Chondrocyte (in vitro differentiated cells): ENCODE results near the gene KIAA1328. TPM values are rescaled to one million over a fixed set of nuclear protein-coding genes. Genes with fewer than 3 reads are reported as not detected.

Source experiments
- DNase-seq: peaks from one replicate; pipeline ENCODE4 v3.0.0; 2021; ENCODE audit warnings: mixed read lengths, low spot score
- H3K27ac Mint-ChIP-seq: one replicate; pipeline ENCODE4 v1.8.0; 2021; ENCODE audit warnings: mild to moderate bottlenecking, moderate library complexity, mixed read lengths; ENCODE audit not compliant: unreplicated experiment
- H3K27me3 Mint-ChIP-seq: 2 replicates; pipeline ENCODE4 v1.8.0; 2021; ENCODE audit warnings: low read depth, mixed read lengths
- H3K36me3 Mint-ChIP-seq: 2 replicates; pipeline ENCODE4 v1.8.0; 2021; ENCODE audit warnings: low read depth, mixed read lengths
- H3K4me1 Mint-ChIP-seq: 2 replicates; pipeline ENCODE4 v1.8.0; 2021; ENCODE audit warnings: low read depth, mild to moderate bottlenecking, mixed read lengths
- H3K4me3 Mint-ChIP-seq: one replicate; pipeline ENCODE4 v1.8.0; 2021; ENCODE audit warnings: mild to moderate bottlenecking, moderate library complexity, mixed read lengths; ENCODE audit not compliant: unreplicated experiment
- H3K9me3 Mint-ChIP-seq: 2 replicates; pipeline ENCODE4 v1.8.0; 2021; ENCODE audit warnings: low read depth, mixed read lengths
- CTCF ChIP-seq: fragments of 200-600 bp; sonication (generic); IDR thresholded peaks from 2 replicates; pipeline ENCODE4 v1.5.0; 2021; ENCODE audit warnings: antibody characterized with exemption, mild to moderate bottlenecking, moderate library complexity
- total RNA-seq: library from RNA; stranded (reverse); gene quantifications from 3 replicates; pipeline ENCODE4 v1.2.1, GENCODE V29; 2021

The KIAA1328 gene
- total RNA-seq, 1 donor from 2014 or later = 6.3 TPM

DNA sequence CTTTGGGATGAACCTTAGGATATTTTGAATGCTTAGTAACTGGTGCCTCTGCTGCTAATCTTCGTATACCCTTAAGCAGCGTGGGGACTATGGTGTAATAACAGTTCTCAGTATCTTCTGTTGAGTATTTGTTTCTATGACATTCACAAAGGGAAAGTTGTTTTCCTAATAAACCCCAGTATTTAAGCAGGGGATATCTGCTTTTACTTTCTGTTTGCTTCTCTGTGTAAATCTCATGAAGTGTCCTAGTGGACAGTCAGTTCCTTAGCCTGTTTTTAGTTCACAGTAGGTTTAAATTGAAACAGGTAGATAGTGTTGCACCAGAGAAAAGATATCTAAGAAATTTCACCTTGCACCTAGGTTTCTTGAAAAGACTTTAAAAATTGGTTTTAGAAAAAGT is 14.9 kb downstream of the KIAA1328 start:
- DNase-seq = no peak
- peaks cover 2% of the 10 kb centered on the region for H3K9me3 Mint-ChIP-seq
- H3K4me1 Mint-ChIP-seq = no peaks in the 10 kb centered on the region
- H3K27me3 Mint-ChIP-seq = no peaks in the 10 kb centered on the region
- peaks cover 10% of the 10 kb centered on the region for H3K36me3 Mint-ChIP-seq
- no peak overlapping the region for H3K27ac Mint-ChIP-seq
- TF ChIP-seq CTCF = no peak
- no peak overlapping the region for H3K4me3 Mint-ChIP-seq

- H3K4me3 Mint-ChIP-seq = no peak overlapping the region
- no peak overlapping the region for H3K27ac Mint-ChIP-seq
- no peaks in the 10 kb centered on the region for H3K27me3 Mint-ChIP-seq
- H3K9me3 Mint-ChIP-seq = peaks cover 12% of the 10 kb centered on the region
- peaks cover 13% of the 10 kb centered on the region for H3K4me1 Mint-ChIP-seq
- DNase-seq = no peak
- peaks cover 10% of the 10 kb centered on the region for H3K36me3 Mint-ChIP-seq
- no peak for TF ChIP-seq CTCF
These were observed 19.7 kb downstream of the KIAA1328 start for GRCh38 chr18:36848609-36849008.

- peak overlapping the region; percentile 27 for H3K27ac Mint-ChIP-seq
- no peaks in the 10 kb centered on the region for H3K27me3 Mint-ChIP-seq
- peaks cover 13% of the 10 kb centered on the region for H3K4me1 Mint-ChIP-seq
- H3K4me3 Mint-ChIP-seq = no peak overlapping the region
- H3K36me3 Mint-ChIP-seq = peaks cover 10% of the 10 kb centered on the region
- peaks cover 12% of the 10 kb centered on the region for H3K9me3 Mint-ChIP-seq
- TF ChIP-seq CTCF = no peak
- no peak for DNase-seq
These were observed 20.5 kb downstream of the KIAA1328 start for GRCh38 chr18:36849288-36850006.

DNA sequence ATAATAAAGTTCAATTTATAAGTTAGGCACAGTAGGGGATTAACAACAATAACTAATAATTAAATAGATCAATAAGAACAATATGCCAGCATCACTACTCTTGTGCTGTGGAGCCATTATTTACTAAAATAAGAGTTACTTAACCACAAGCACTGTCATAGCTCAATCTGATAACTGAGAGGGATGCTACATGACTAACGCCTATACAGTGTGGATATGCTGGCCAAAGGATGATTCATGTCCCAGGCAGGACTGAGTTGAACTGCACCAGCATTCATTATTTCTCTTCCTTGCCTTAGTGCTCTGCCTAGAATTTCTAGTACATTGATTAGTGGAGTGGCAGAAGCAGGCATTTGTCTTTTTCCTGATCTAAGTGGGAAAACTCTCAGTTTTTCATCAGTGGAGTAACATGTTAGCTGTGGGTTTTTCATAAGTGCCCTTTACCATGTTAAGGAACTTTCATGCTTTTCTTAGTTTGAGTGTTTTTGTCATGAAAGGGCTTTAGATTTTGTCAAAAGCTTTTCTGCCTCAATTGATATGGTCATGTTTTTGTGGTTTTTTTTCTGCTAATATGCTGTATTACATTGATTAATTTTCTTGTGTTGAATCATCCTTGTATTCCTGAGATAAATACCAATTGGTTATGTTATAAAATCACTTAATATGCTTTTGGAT is 21.7 kb downstream of the KIAA1328 start:
- no peak overlapping the region for H3K27ac Mint-ChIP-seq
- no peaks in the 10 kb centered on the region for H3K27me3 Mint-ChIP-seq
- no peak for TF ChIP-seq CTCF
- H3K9me3 Mint-ChIP-seq = peaks cover 12% of the 10 kb centered on the region
- DNase-seq = no peak
- H3K4me1 Mint-ChIP-seq = peaks cover 13% of the 10 kb centered on the region
- no peak overlapping the region for H3K4me3 Mint-ChIP-seq
- H3K36me3 Mint-ChIP-seq = peaks cover 10% of the 10 kb centered on the region

GRCh38 chr18:36851202-36851590 is 22.3 kb downstream of the KIAA1328 start:
- no peak for DNase-seq
- no peak for TF ChIP-seq CTCF
- Mint-ChIP-seq H3K36me3 (peaks cover 10% of the 10 kb centered on the region), H3K4me1 (peaks cover 17% of the 10 kb centered on the region), H3K27me3 (no peaks in the 10 kb centered on the region), H3K9me3 (peaks cover 12% of the 10 kb centered on the region), H3K4me3 (no peak overlapping the region), H3K27ac (peak overlapping the region; percentile 6)
